UCSD-AML1 (cell line): ENCODE data around the gene SGCE.

ENCODE experiments used
- DNase-seq: peaks from one replicate; lab custom pipeline; 2025; ENCODE audit not compliant: unreplicated experiment; lab: John Stamatoyannopoulos, UW

The SGCE gene

GRCh38 chr7:94623820-94624219 lies 32.1 kb downstream of the SGCE start:
- DNase-seq: no peak

GRCh38 chr7:94621120-94621519 lies 34.8 kb downstream of the SGCE start:
- DNase-seq: no peak

GRCh38 chr7:94620703-94621118 lies 35.2 kb downstream of the SGCE start:
- DNase-seq: peak; percentile 9

GRCh38 chr7:94618126-94618525 lies 37.8 kb downstream of the SGCE start:
- DNase-seq: no peak

GRCh38 chr7:94616855-94617254 lies 39.1 kb downstream of the SGCE start:
- no peak for DNase-seq

- no peak for DNase-seq
These were observed 40.3 kb downstream of the SGCE start for GRCh38 chr7:94615666-94616065.

GRCh38 chr7:94612661-94613060 lies 43.3 kb downstream of the SGCE start:
- DNase-seq: no peak

- DNase-seq: no peak
These were observed 43.7 kb downstream of the SGCE start for GRCh38 chr7:94612253-94612652.

GRCh38 chr7:94609561-94609960 lies 46.4 kb downstream of the SGCE start:
- no peak for DNase-seq

- DNase-seq: no peak
These were observed 50.9 kb downstream of the SGCE start for GRCh38 chr7:94605031-94605430.

GRCh38 chr7:94602181-94602580 lies 53.8 kb downstream of the SGCE start:
- DNase-seq: no peak

- DNase-seq: no peak
These were observed 55.7 kb downstream of the SGCE start for GRCh38 chr7:94600267-94600666.

- no peak for DNase-seq
These were observed 60.2 kb downstream of the SGCE start for GRCh38 chr7:94595717-94596116.

- DNase-seq: no peak
These were observed 61.1 kb downstream of the SGCE start for GRCh38 chr7:94594882-94595281.

- DNase-seq: no peak
These were observed 64.8 kb downstream of the SGCE start for GRCh38 chr7:94591176-94591575.

- DNase-seq: no peak
These were observed 65.3 kb downstream of the SGCE start for GRCh38 chr7:94590526-94591162.

GRCh38 chr7:94588075-94588474 lies 67.9 kb downstream of the SGCE start:
- DNase-seq: no peak

GRCh38 chr7:94584113-94584512 lies 71.8 kb downstream of the SGCE start:
- no peak for DNase-seq

- no peak for DNase-seq
These were observed 75.3 kb downstream of the SGCE start for GRCh38 chr7:94580601-94581000.

GRCh38 chr7:94579470-94579869 lies 76.5 kb downstream of the SGCE start:
- DNase-seq: no peak

- no peak for DNase-seq
These were observed 77.3 kb downstream of the SGCE start for GRCh38 chr7:94578614-94579013.

GRCh38 chr7:94577357-94577756 lies 78.6 kb downstream of the SGCE start:
- no peak for DNase-seq

GRCh38 chr7:94576316-94576715 lies 79.6 kb downstream of the SGCE start:
- DNase-seq: no peak
